SK-N-SH (cell line): Measurements from ENCODE around the gene MOBP. TPM values are rescaled to one million over a fixed set of nuclear protein-coding genes. Genes with fewer than 3 reads are reported as not detected.

ENCODE experiments used
- CTCF ChIA-PET: fragments of 300-600, 350-600 bp; formaldehyde crosslinking; extraction: SDS; loops from one replicate; lab custom pipeline; 2021; lab: Yijun Ruan, JAX
- POLR2A ChIA-PET: fragments of 350-600 bp; sonication (Branson Sonifier 250); formaldehyde crosslinking; extraction: SDS; loops from one replicate; lab custom pipeline; 2020; ENCODE audit warnings: antibody characterized with exemption, inconsistent platforms; lab: Yijun Ruan, JAX
- DNase-seq: peaks from one replicate; pipeline ENCODE4 v3.0.0; 2012
- H2AFZ ChIP-seq: fragments of 200-600 bp; sonication (generic); 2 replicates; pipeline ENCODE4 v1.8.1; 2016; ENCODE audit warnings: antibody characterized with exemption, mild to moderate bottlenecking, low read depth
- H3F3A ChIP-seq: fragments of 200-600 bp; sonication (generic); replicated peaks from 2 replicates; pipeline ENCODE3; 2016; ENCODE audit warnings: antibody characterized with exemption, mild to moderate bottlenecking; ENCODE audit not compliant: insufficient read depth
- H3K27ac ChIP-seq, 2 experiments: fragments of 200-500 bp in 1 of 2; fragments of 200-600 bp in 1 of 2; sonication (Bioruptor generic) in 1 of 2; sonication (generic), shearing (Covaris generic) in 1 of 2; 2 replicates each; pipeline versions ENCODE4 v1.5.1 to v1.6.1; 2014 to 2016; ENCODE audit warnings: low read depth in 2 of 2, inconsistent platforms in 1 of 2, low read length in 1 of 2, mild to moderate bottlenecking in 1 of 2, mixed read lengths in 1 of 2
- H3K27me3 ChIP-seq: fragments of 200-600 bp; sonication (generic), shearing (Covaris generic); 2 replicates; pipeline ENCODE4 v1.6.1; 2016; ENCODE audit warnings: mixed run types; ENCODE audit not compliant: insufficient read depth
- H3K36me3 ChIP-seq, 2 experiments: fragments of 200-500 bp in 1 of 2; fragments of 200-600 bp in 1 of 2; sonication (Bioruptor generic) in 1 of 2; sonication (generic) in 1 of 2; replicated peaks in 1 of 2; 2 replicates each; pipeline versions ENCODE3 to v1.5.1; 2014 to 2016; ENCODE audit warnings: low read length in 1 of 2, mild to moderate bottlenecking in 1 of 2; ENCODE audit not compliant: insufficient read depth in 2 of 2, control insufficient read depth in 1 of 2
- H3K4me1 ChIP-seq, 2 experiments: fragments of 200-500 bp in 1 of 2; fragments of 200-600 bp in 1 of 2; sonication (Bioruptor generic) in 1 of 2; sonication (generic), shearing (Covaris generic) in 1 of 2; 2 replicates each; pipeline versions ENCODE4 v1.5.1 to v1.6.1; 2014 to 2016; ENCODE audit warnings: low read depth in 1 of 2, low read length in 1 of 2, mixed run types in 1 of 2; ENCODE audit not compliant: insufficient read depth in 2 of 2, control insufficient read depth in 1 of 2
- H3K4me2 ChIP-seq: fragments of 200-600 bp; sonication (generic), shearing (Covaris generic); 2 replicates; pipeline ENCODE4 v1.6.1; 2017; ENCODE audit warnings: mixed run types
- H3K4me3 ChIP-seq, 2 experiments: fragments of 200-500 bp in 1 of 2; fragments of 200-600 bp in 1 of 2; sonication (Bioruptor generic) in 1 of 2; sonication (generic), shearing (Covaris generic) in 1 of 2; 2 replicates each; pipeline versions ENCODE4 v1.5.1 to v1.8.1; 2014 to 2016; ENCODE audit warnings: low read depth in 2 of 2, inconsistent platforms in 1 of 2, low read length in 1 of 2, mild to moderate bottlenecking in 1 of 2, mixed read lengths in 1 of 2, moderate library complexity in 1 of 2
- H3K79me2 ChIP-seq: fragments of 200-600 bp; sonication (generic); 2 replicates; pipeline ENCODE4 v1.8.1; 2017; ENCODE audit warnings: mild to moderate bottlenecking; ENCODE audit not compliant: insufficient read depth
- H3K9ac ChIP-seq: fragments of 200-600 bp; sonication (generic); 2 replicates; pipeline ENCODE4 v1.6.1; 2017; ENCODE audit warnings: mixed run types
- H3K9me2 ChIP-seq: fragments of 200-600 bp; sonication (generic); 2 replicates; pipeline ENCODE4 v1.6.1; 2017; ENCODE audit warnings: mixed run types
- H3K9me3 ChIP-seq: fragments of 200-600 bp; sonication (generic); 2 replicates; pipeline ENCODE4 v1.6.1; 2017; ENCODE audit warnings: mixed run types, mild to moderate bottlenecking, moderate library complexity
- H4K20me1 ChIP-seq: fragments of 200-600 bp; sonication (generic); 2 replicates; pipeline ENCODE4 v1.6.1; 2017; ENCODE audit warnings: mild to moderate bottlenecking, mixed run types; ENCODE audit not compliant: insufficient read depth
- CHD2 ChIP-seq: fragments of 150-350 bp; IDR thresholded peaks from 2 replicates; pipeline ENCODE4 v1.6.1; 2018; ENCODE audit warnings: low read length; ENCODE audit not compliant: partially characterized antibody
- CTCF ChIP-seq: fragments of 200-600 bp; sonication (generic); IDR thresholded peaks from 2 replicates; pipeline ENCODE4 v1.6.1; 2017; ENCODE audit warnings: antibody characterized with exemption, mild to moderate bottlenecking, moderate library complexity
- ELF1 ChIP-seq: IDR thresholded peaks from 2 replicates; pipeline ENCODE4 v1.4.0; 2012
- EZH2phosphoT487 ChIP-seq: fragments of 200-600 bp; sonication (generic); IDR thresholded peaks from 2 replicates; pipeline ENCODE4 v1.6.1; 2017; ENCODE audit warnings: low read depth, mixed run types, mild to moderate bottlenecking, antibody characterized with exemption, moderate library complexity, borderline replicate concordance
- FOSL2 ChIP-seq: IDR thresholded peaks from 2 replicates; pipeline ENCODE4 v1.4.0; 2012; ENCODE audit warnings: low read depth, mild to moderate bottlenecking, moderate library complexity, borderline replicate concordance
- FOXM1 ChIP-seq: IDR thresholded peaks from 2 replicates; pipeline ENCODE4 v1.4.0; 2012; ENCODE audit warnings: low read depth, mild to moderate bottlenecking
- GABPA ChIP-seq: IDR thresholded peaks from 2 replicates; pipeline ENCODE4 v1.4.0; 2012; ENCODE audit warnings: low read depth, mild to moderate bottlenecking
- IRF3 ChIP-seq: fragments of 150-350 bp; IDR thresholded peaks from 2 replicates; pipeline ENCODE4 v1.6.1; 2016; ENCODE audit warnings: mild to moderate bottlenecking, low read depth, low read length
- JUND ChIP-seq: IDR thresholded peaks from 2 replicates; pipeline ENCODE4 v1.4.0; 2012
- MEF2A ChIP-seq: IDR thresholded peaks from 2 replicates; pipeline ENCODE4 v1.4.0; 2012; ENCODE audit warnings: low read depth, borderline replicate concordance
- MXI1 ChIP-seq: IDR thresholded peaks from 2 replicates; pipeline ENCODE4 v1.6.1; 2012; ENCODE audit warnings: mild to moderate bottlenecking, low read depth, low read length, improper control_type of control experiment
- NFIC ChIP-seq: IDR thresholded peaks from 2 replicates; pipeline ENCODE4 v1.4.0; 2012; ENCODE audit warnings: borderline replicate concordance
- NRF1 ChIP-seq: IDR thresholded peaks from 2 replicates; pipeline ENCODE4 v1.6.1; 2012; ENCODE audit warnings: low read depth, mild to moderate bottlenecking, low read length
- PBX3 ChIP-seq: IDR thresholded peaks from 2 replicates; pipeline ENCODE4; 2012
- RAD21 ChIP-seq: IDR thresholded peaks from 2 replicates; pipeline ENCODE4 v1.6.1; 2012; ENCODE audit warnings: mild to moderate bottlenecking, low read length
- SIN3A ChIP-seq: IDR thresholded peaks from 2 replicates; pipeline ENCODE4 v1.6.1; 2012; ENCODE audit warnings: low read depth, mild to moderate bottlenecking, low read length, moderate library complexity, borderline replicate concordance
- SMC3 ChIP-seq: IDR thresholded peaks from 2 replicates; pipeline ENCODE4 v1.6.1; 2012; ENCODE audit warnings: low read depth, low read length, improper control_type of control experiment
- TCF12 ChIP-seq: IDR thresholded peaks from 2 replicates; pipeline ENCODE4 v1.4.0; 2012
- TEAD4 ChIP-seq: IDR thresholded peaks from 2 replicates; pipeline ENCODE4 v1.4.0; 2012; ENCODE audit warnings: mild to moderate bottlenecking, borderline replicate concordance; ENCODE audit not compliant: insufficient read depth
- USF1 ChIP-seq: IDR thresholded peaks from 2 replicates; pipeline ENCODE4 v1.4.0; 2012; ENCODE audit warnings: low read depth, borderline replicate concordance
- YY1 ChIP-seq: IDR thresholded peaks from 2 replicates; pipeline ENCODE4 v1.4.0; 2012; ENCODE audit warnings: low read depth, mild to moderate bottlenecking
- ZBTB33 ChIP-seq: IDR thresholded peaks from 2 replicates; pipeline ENCODE4 v1.4.0; 2012; ENCODE audit warnings: low read depth, borderline replicate concordance
- WGBS: methylation state at CpG from one replicate; pipeline ENCODE4 v1.1.6; 2017; ENCODE audit warnings: low lambda C conversion rate; 5-methylcytosine and 5-hydroxymethylcytosine counted together
- polyA plus RNA-seq, 3 experiments: library from polyadenylated mRNA; depleted of rRNA; stranded (reverse); fragments of >200 nt; gene quantifications; 2 replicates each; pipeline ENCODE4 v1.2.3, GENCODE V29; 2012

The MOBP gene
- polyA plus RNA-seq, 1 of the 3 experiments (the other 2 are of a cell fraction) = not detected

GRCh38 chr3:39532777-39533176, 65.3 kb downstream of the MOBP start:
- WGBS = 71% methylated on average over 1 of the region's 1 CpG
- no peaks in the 10 kb centered on the region for H3K9me2 ChIP-seq
- no peaks in the 10 kb centered on the region for H3K36me3 ChIP-seq
- H3K9me3 ChIP-seq = no peaks in the 10 kb centered on the region
- no peaks in the 10 kb centered on the region for H3K79me2 ChIP-seq
- no peak overlapping the region for H3K4me2 ChIP-seq
- H3K4me3 ChIP-seq = no peak overlapping the region
- H4K20me1 ChIP-seq = no peaks in the 10 kb centered on the region
- TF ChIP-seq FOSL2 = no peak
- no peak for TF ChIP-seq PBX3
- no peak for TF ChIP-seq ZBTB33
- TF ChIP-seq IRF3 = no peak
- TF ChIP-seq FOXM1 = no peak
- no peak for TF ChIP-seq MXI1
- TF ChIP-seq TCF12 = no peak
- no peak for TF ChIP-seq NRF1
- no peak for TF ChIP-seq GABPA
- no peak for TF ChIP-seq SMC3
- TF ChIP-seq MEF2A = no peak
- TF ChIP-seq JUND = no peak
- TF ChIP-seq YY1 = no peak
- H3F3A ChIP-seq = no peaks in the 10 kb centered on the region
- no peak overlapping the region for H3K9ac ChIP-seq
- H2AFZ ChIP-seq = no peak overlapping the region
- DNase-seq = no peak
- ChIA-PET CTCF (interaction anchor here (1.1 to 3.9 kb wide), 2 partner anchors 9 to 174 kb away, joined by 3 to 18 read pairs; no protein-coding TSS in a partner anchor), POLR2A (no interaction called here)
- H3K27me3 ChIP-seq = no peaks in the 10 kb centered on the region
- peaks cover 0 to 6% of the 10 kb centered on the region in 2 experiments; a peak in 1 of 4 replicates for H3K4me1 ChIP-seq
- no peak overlapping the region for H3K27ac ChIP-seq

GRCh38 chr3:39533226-39533625, 65.7 kb downstream of the MOBP start:
- Histone ChIP-seq H3K27me3 (no peaks in the 10 kb centered on the region), H3K27ac (no peak overlapping the region), H3K4me3 (no peak overlapping the region), H3K4me2 (no peak overlapping the region), H3K9ac (no peak overlapping the region), H2AFZ (no peak overlapping the region), H3K9me3 (no peaks in the 10 kb centered on the region), H3K4me1 (peaks cover 0 to 6% of the 10 kb centered on the region in 2 experiments; a peak in 1 of 4 replicates), H3K79me2 (no peaks in the 10 kb centered on the region), H3K9me2 (no peaks in the 10 kb centered on the region), H4K20me1 (no peaks in the 10 kb centered on the region), H3F3A (no peaks in the 10 kb centered on the region), H3K36me3 (no peaks in the 10 kb centered on the region)
- 13% methylated on average over 2 of the region's 2 CpGs for WGBS
- ChIA-PET POLR2A (no interaction called here), CTCF (interaction anchor here (3.9 kb wide), 1 partner anchor 9 kb away, joined by 18 read pairs; no protein-coding TSS in a partner anchor)
- DNase-seq = no peak
- TF ChIP-seq NFIC = no peak
- TF ChIP-seq MEF2A = no peak
- TF ChIP-seq RAD21 = no peak
- no peak for TF ChIP-seq FOXM1
- TF ChIP-seq EZH2phosphoT487 = no peak
- TF ChIP-seq CTCF = no peak
- TF ChIP-seq USF1 = no peak
- TF ChIP-seq TEAD4 = no peak
- no peak for TF ChIP-seq ELF1
- TF ChIP-seq CHD2 = no peak
- no peak for TF ChIP-seq SIN3A
- TF ChIP-seq TCF12 = no peak
